BE2C (cell line): Measurements from ENCODE around the gene UNC79.
"Not testable (repeated sequence)": the region's sequence is repeated elsewhere in the genome, so short reads cannot be mapped to it uniquely, and the experiment has no call there.

Experiments used
- DNase-seq: peaks from one replicate; pipeline ENCODE4 v3.0.0-alpha.2; 2020
- H3K27me3 ChIP-seq: fragments of 250-450 bp; sonication (Bioruptor Pico); 2 replicates; pipeline ENCODE4 v1.5.1; 2020; ENCODE audit warnings: mild to moderate bottlenecking
- H3K36me3 ChIP-seq: fragments of 250-450 bp; sonication (Bioruptor Pico); 2 replicates; pipeline ENCODE4 v1.5.1; 2020; ENCODE audit warnings: mild to moderate bottlenecking
- H3K4me1 ChIP-seq: fragments of 250-450 bp; sonication (Bioruptor Pico); 2 replicates; pipeline ENCODE4 v1.5.1; 2020
- H3K4me3 ChIP-seq: 2 replicates; pipeline ENCODE4 v1.5.1; 2011; ENCODE audit warnings: low read depth, low read length
- H3K9me3 ChIP-seq: fragments of 250-450 bp; sonication (Bioruptor Pico); 2 replicates; pipeline ENCODE4 v1.5.1; 2020
- TF ChIP-seq, protein P1 (sequence below): IDR thresholded peaks from 2 replicates; pipeline ENCODE4 v1.5.1; 2012; ENCODE audit warnings: mild to moderate bottlenecking, low read depth, low read length

Gene UNC79

DNA sequence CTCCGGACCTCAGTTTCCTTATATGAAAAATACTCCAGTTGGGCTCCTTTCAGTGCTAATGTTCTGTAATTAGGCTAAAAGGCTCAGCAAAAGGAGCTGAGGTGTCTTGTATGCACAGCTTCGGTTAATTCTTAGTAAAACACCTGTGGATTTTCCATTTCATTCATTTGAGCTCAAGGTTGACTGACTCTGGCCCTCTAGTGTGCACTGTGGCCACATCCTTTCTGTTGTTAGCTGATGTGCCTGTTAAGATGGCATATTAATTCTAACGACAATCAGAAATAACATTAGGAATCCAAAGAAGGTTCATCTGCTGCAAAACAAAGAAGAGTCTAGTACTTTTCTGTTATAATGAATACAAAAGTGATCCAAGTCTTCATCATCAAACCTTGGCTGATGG, 45.6 kb downstream of the UNC79 start:
- no peak for DNase-seq
- H3K27me3 ChIP-seq, result no peaks in the 10 kb centered on the region
- TF ChIP-seq, protein P1, sequence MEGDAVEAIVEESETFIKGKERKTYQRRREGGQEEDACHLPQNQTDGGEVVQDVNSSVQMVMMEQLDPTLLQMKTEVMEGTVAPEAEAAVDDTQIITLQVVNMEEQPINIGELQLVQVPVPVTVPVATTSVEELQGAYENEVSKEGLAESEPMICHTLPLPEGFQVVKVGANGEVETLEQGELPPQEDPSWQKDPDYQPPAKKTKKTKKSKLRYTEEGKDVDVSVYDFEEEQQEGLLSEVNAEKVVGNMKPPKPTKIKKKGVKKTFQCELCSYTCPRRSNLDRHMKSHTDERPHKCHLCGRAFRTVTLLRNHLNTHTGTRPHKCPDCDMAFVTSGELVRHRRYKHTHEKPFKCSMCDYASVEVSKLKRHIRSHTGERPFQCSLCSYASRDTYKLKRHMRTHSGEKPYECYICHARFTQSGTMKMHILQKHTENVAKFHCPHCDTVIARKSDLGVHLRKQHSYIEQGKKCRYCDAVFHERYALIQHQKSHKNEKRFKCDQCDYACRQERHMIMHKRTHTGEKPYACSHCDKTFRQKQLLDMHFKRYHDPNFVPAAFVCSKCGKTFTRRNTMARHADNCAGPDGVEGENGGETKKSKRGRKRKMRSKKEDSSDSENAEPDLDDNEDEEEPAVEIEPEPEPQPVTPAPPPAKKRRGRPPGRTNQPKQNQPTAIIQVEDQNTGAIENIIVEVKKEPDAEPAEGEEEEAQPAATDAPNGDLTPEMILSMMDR, result no peak
- no peaks in the 10 kb centered on the region for H3K9me3 ChIP-seq
- H3K36me3 ChIP-seq, result peaks cover 8% of the 10 kb centered on the region
- peaks cover 4% of the 10 kb centered on the region for H3K4me1 ChIP-seq
- no peak overlapping the region for H3K4me3 ChIP-seq

DNA sequence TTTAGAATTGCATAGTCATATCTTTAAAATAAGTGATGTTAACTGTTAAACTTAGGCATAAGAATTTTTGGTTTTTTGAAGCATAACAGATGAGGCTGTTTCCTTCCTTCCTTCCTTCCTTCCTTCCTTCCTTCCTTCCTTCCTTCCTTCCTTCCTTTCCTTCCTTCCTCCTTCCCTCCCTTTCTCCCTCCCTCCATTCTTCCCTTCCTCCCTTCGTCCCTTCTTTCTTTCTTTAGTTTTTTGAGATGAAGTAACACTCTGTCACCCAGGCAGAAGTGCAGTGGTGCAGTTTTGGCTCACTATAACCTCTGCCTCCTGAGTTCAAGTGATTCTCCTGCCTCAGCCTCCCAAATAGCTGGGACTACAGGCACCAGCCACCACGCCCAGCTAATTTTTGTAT, 48.3 kb downstream of the UNC79 start:
- H3K4me3 ChIP-seq, H3K36me3 ChIP-seq, H3K9me3 ChIP-seq, H3K27me3 ChIP-seq, H3K4me1 ChIP-seq, DNase-seq: not testable (repeated sequence)

DNA sequence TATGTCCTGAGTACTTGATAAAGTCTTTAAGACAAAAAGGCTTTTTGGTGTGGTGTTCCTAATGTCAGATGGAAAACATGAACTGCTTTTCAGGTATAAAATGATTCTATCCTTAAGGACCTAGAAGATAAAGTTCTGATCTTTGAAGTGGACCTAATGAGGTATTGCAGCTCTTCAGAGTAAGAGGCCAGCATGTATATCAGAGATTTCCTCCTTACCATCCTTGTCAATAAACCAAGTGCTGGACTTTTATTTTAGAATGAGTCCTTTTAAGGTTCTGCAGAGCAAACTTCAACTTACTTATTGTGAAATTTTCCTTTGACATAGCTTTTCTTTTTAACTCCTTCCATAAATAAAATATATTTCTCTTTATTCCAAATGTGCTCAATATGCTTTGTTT, 50.1 kb downstream of the UNC79 start:
- Histone ChIP-seq H3K27me3 (no peaks in the 10 kb centered on the region), H3K4me3 (no peak overlapping the region)

DNA sequence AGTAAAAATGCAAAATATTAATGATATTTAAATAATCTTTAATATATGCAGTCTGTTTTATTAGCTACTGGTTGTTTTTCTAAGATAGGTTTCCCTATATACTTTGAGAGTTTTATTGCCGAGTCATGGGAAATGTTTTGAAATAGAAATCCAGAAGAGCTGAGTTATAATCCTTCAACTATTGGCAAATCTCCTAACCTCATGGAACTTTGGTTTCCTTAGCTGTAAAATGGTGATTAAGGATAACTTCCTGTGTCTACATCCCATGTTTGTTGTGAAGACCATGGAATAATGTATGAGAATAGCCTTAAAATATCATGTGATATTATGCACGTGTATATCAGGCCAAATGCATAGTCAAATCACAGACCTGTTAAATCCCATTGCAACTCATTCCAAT, 51.0 kb downstream of the UNC79 start:
- Histone ChIP-seq H3K27me3 (no peaks in the 10 kb centered on the region), H3K9me3 (no peaks in the 10 kb centered on the region), H3K4me1 (no peaks in the 10 kb centered on the region; the same call in 1 of the 2 replicates), H3K4me3 (no peak overlapping the region), H3K36me3 (no peaks in the 10 kb centered on the region; the same call in none of the 2 replicates)
- DNase-seq, result no peak
- TF ChIP-seq, protein P1, result no peak

More for the DNA sequence above, 50.1 kb downstream of the UNC79 start:
- TF ChIP-seq, protein P1, result no peak
- Histone ChIP-seq H3K9me3 (no peaks in the 10 kb centered on the region), H3K36me3 (no peaks in the 10 kb centered on the region; the same call in none of the 2 replicates), H3K4me1 (no peaks in the 10 kb centered on the region; the same call in 1 of the 2 replicates)
- no peak for DNase-seq

DNA sequence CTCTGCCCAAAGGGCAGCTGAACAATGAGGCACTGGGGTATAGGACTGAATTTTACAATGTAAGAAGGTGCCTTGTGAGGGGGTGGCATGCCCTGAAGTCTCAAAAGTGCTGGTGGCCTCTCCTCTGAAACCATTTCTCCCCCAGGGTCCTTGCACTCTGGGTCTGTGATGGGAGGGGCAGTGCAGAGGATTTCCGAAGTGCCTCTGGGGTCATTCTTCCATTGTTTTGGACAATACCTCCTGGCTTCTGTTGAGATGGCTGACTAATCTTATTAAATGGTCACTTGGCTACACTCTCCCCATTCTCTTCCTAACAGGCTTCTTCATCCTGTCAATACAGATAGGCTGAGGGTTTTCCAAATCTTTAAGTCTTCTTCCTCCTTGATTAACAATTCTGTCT, 59.3 kb downstream of the UNC79 start:
- no peaks in the 10 kb centered on the region for H3K27me3 ChIP-seq
- no peak for DNase-seq
- H3K9me3 ChIP-seq, result no peaks in the 10 kb centered on the region
- no peaks in the 10 kb centered on the region for H3K4me1 ChIP-seq
- TF ChIP-seq, protein P1, result no peak
- H3K4me3 ChIP-seq, result no peak overlapping the region
- H3K36me3 ChIP-seq, result peaks cover 4% of the 10 kb centered on the region

DNA sequence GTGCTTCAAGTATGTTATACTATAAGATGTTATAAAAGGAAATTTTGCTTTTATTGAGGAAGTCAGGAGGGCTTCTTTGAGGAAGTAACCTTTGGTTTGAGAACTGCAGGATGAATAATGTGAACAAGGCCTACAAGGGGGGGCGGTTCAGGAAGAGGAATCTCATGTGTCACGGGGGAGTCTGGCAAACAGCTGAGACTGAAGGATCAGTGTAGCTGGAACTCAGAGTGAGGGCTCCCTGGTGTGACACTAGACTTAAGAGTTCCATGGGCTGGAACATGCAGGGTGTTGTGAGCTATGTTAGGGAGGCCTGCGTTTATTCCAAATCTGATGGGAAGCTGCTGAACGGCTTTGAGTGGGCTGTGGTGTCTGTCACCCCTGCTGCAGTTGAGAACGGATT, 62.3 kb downstream of the UNC79 start:
- Histone ChIP-seq H3K9me3 (no peaks in the 10 kb centered on the region), H3K36me3 (peaks cover 4% of the 10 kb centered on the region), H3K27me3 (no peaks in the 10 kb centered on the region), H3K4me3 (no peak overlapping the region), H3K4me1 (no peaks in the 10 kb centered on the region; the same call in 1 of the 2 replicates)
- TF ChIP-seq, protein P1, result no peak
- DNase-seq, result no peak

DNA sequence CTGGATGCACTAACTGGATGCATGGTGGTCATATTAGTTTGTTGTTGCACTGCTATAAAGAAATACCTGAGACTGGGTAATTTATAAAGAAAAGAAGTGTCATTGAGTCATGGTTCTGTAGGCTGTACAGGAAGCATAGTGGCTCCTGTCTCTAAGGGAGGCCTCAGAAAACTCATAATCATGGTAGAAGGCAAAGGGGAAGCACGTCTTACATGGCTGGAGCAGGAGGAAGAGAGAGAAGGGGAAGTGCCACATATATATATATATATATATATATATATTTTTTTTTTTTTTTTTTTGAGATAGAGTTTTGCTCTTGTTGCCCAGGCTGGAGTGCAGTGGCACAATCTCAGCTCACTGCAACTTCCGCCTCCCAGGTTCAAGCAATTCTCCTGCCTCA, 62.9 kb downstream of the UNC79 start:
- DNase-seq, H3K36me3 ChIP-seq, H3K27me3 ChIP-seq, H3K4me3 ChIP-seq, H3K9me3 ChIP-seq, H3K4me1 ChIP-seq: not testable (repeated sequence)
